Thymus (tissue), 14 donors: ENCODE data around the gene TM7SF2. TPM values are rescaled to one million over a fixed set of nuclear protein-coding genes. Genes with fewer than 3 reads are reported as not detected.

Experiments used
- DNase-seq, 9 donors: peaks; one replicate each; pipeline ENCODE4 v3.0.0-alpha.2; 2013; ENCODE audit warnings: low spot score in 9 of 9, low read depth in 6 of 9, missing footprints in 1 of 9
- H3K27ac ChIP-seq, 2 donors: one replicate each; pipeline ENCODE4 v1.5.1; 2013; ENCODE audit warnings: control low read depth in 1 of 2, low read depth in 1 of 2, low read length in 1 of 2, mild to moderate bottlenecking in 1 of 2, moderate library complexity in 1 of 2
- H3K27me3 ChIP-seq, 2 donors: one replicate each; pipeline ENCODE4 v1.5.1; 2013; ENCODE audit warnings: low read length in 1 of 2; ENCODE audit not compliant: control insufficient read depth in 2 of 2, insufficient read depth in 1 of 2
- H3K36me3 ChIP-seq, 2 donors: one replicate each; pipeline ENCODE4 v1.5.1; 2013; ENCODE audit warnings: low read length in 1 of 2, mild to moderate bottlenecking in 1 of 2, moderate library complexity in 1 of 2; ENCODE audit not compliant: control insufficient read depth in 2 of 2, insufficient read depth in 2 of 2
- H3K4me1 ChIP-seq, 2 donors: one replicate each; pipeline ENCODE4 v1.5.1; 2013; ENCODE audit warnings: low read length in 2 of 2; ENCODE audit not compliant: control insufficient read depth in 2 of 2, insufficient read depth in 2 of 2
- H3K4me3 ChIP-seq, 2 donors: one replicate each; pipeline ENCODE4 v1.5.1; 2013; ENCODE audit warnings: low read length in 2 of 2, control low read depth in 1 of 2, mild to moderate bottlenecking in 1 of 2
- H3K9me3 ChIP-seq, 2 donors: one replicate each; pipeline ENCODE4 v1.5.1; 2013; ENCODE audit warnings: low read length in 1 of 2, mild to moderate bottlenecking in 1 of 2; ENCODE audit not compliant: control insufficient read depth in 2 of 2, insufficient read depth in 1 of 2
- WGBS: extraction: QIAGEN DNeasy Blood & Tissue Kit; methylation state at CpG from one replicate; pipeline ENCODE4 v1.1.7; 2013; 5-methylcytosine and 5-hydroxymethylcytosine counted together
- long read RNA-seq, 10 donors: transcript quantifications; one replicate each; lab custom pipeline, GENCODE V29; 2026
- polyA plus RNA-seq: library from polyadenylated mRNA; stranded (reverse); fragments of 200-250 nt; gene quantifications from one replicate; pipeline ENCODE4 v1.2.3, GENCODE V29; 2013
- total RNA-seq: library from RNA; stranded (reverse); fragments of 120-200 nt; gene quantifications from one replicate; pipeline ENCODE4 v1.2.4, GENCODE V29; 2013
- donor health status: healthy.

TM7SF2 gene
- total RNA-seq = 16.1 TPM
- polyA plus RNA-seq = 35.8 TPM
- long read RNA-seq, donor 1, partial matches to known transcripts = 0 of 1 reads
- long read RNA-seq, donor 1, other reads (novel, unspliced or antisense) = 0 of 1 reads
- long read RNA-seq, donor 2 = 0 reads
- long read RNA-seq, donor 3, transcript TM7SF2-201 (10 exons, 1,722 nt) = major isoform, 6 of 9 reads
- long read RNA-seq, donor 3, partial matches to known transcripts = 0 of 9 reads
- long read RNA-seq, donor 3, other reads (novel, unspliced or antisense) = 0 of 9 reads
- long read RNA-seq, donor 4, partial matches to known transcripts = 0 of 3 reads
- long read RNA-seq, donor 4, other reads (novel, unspliced or antisense) = 0 of 3 reads
- long read RNA-seq, donor 5, transcript TM7SF2-201 (10 exons, 1,722 nt) = major isoform, 9 of 14 reads
- long read RNA-seq, donor 5, partial matches to known transcripts = 0 of 14 reads
- long read RNA-seq, donor 5, other reads (novel, unspliced or antisense) = 0 of 14 reads
- long read RNA-seq, donor 6, partial matches to known transcripts = 0 of 4 reads
- long read RNA-seq, donor 6, other reads (novel, unspliced or antisense) = 0 of 4 reads
- long read RNA-seq, donor 7, partial matches to known transcripts = 0 of 4 reads
- long read RNA-seq, donor 7, other reads (novel, unspliced or antisense) = 0 of 4 reads
- long read RNA-seq, donor 8, transcript TM7SF2-201 (10 exons, 1,722 nt) = major isoform, 6 of 7 reads
- long read RNA-seq, donor 8, partial matches to known transcripts = 0 of 7 reads
- long read RNA-seq, donor 8, other reads (novel, unspliced or antisense) = 0 of 7 reads
- long read RNA-seq, donor 9, partial matches to known transcripts = 0 of 1 reads
- long read RNA-seq, donor 9, other reads (novel, unspliced or antisense) = 0 of 1 reads
- long read RNA-seq, donor 10, partial matches to known transcripts = 0 of 5 reads
- long read RNA-seq, donor 10, other reads (novel, unspliced or antisense) = 0 of 5 reads

DNA sequence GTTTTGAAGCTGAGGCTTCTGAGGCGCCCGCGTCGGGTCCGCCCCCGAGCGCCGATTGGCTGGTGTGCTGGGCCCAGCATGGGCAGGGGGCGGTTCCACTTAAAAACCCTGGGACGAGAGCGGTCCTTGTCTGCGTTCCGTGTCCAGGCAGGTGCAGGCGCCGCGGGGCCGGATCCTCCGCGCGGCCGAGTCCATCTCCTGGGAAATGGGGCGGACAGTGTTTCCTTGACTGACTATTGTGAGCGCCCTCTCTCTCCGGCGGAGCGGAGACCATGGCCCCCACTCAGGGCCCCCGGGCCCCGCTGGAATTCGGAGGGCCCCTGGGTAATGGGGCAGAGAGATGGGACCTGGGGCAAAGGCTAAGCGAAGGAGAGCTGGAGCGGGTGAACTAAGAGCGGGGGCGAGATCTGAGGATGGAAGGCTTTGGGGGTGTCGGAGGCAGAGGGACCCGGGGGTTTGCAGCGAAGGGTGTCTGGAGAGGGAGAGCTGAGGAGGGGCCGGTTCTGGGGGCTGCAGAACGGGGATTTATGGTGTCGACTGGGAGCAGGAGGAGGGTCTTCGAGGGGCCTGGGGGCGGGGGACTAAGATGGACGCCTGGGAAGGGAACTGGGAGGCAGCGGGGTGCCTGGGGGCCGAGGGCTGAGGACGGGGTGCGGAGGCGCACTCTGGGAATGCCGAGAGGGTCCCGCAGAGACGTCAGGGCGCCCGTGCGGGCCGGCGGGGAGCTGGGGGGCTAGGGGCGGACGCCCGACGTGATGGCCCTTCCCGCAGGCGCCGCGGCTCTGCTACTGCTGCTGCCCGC lies at the start of gene TM7SF2:
Gene TM7SF2 (plus strand): TSS at position 129 of the 802 bp plus-strand sequence. CDS start 144 bp downstream, at position 273.
- Histone ChIP-seq H3K27me3 (peaks cover 0 to 3% of the 10 kb centered on the region in 2 donors), H3K27ac (peak within 1 kb of the TSS; percentile 86 to 93), H3K4me1 (peaks cover 21 to 57% of the 10 kb centered on the region in 2 donors), H3K36me3 (peaks cover 35 to 49% of the 10 kb centered on the region in 2 donors), H3K4me3 (peak within 1 kb of the TSS; percentile 67 to 78), H3K9me3 (peaks cover 0 to 10% of the 10 kb centered on the region in 2 donors)
- peak; percentile 69 to 97 (median 92) for DNase-seq
- WGBS = under 1% methylated on average over 64 of the region's 64 CpGs

- Histone ChIP-seq H3K9me3 (no peaks in the 10 kb centered on the region), H3K4me1 (peaks cover 0 to 14% of the 10 kb centered on the region in 2 donors), H3K27me3 (no peaks in the 10 kb centered on the region), H3K27ac (no peak overlapping the region), H3K36me3 (no peaks in the 10 kb centered on the region), H3K4me3 (no peak overlapping the region)
- no peak for DNase-seq
- 97% methylated on average over 3 of the region's 3 CpGs for WGBS
These were observed 48.1 kb upstream of the TM7SF2 start for GRCh38 chr11:65063532-65063931.

GRCh38 chr11:65064847-65065240 lies 46.8 kb upstream of the TM7SF2 start:
- 96% methylated on average over 4 of the region's 4 CpGs for WGBS
- no peak overlapping the region for H3K27ac ChIP-seq
- H3K27me3 ChIP-seq = no peaks in the 10 kb centered on the region
- H3K36me3 ChIP-seq = no peaks in the 10 kb centered on the region
- H3K4me3 ChIP-seq = no peak overlapping the region
- peaks cover 0 to 14% of the 10 kb centered on the region in 2 donors for H3K4me1 ChIP-seq
- DNase-seq = no peak
- no peaks in the 10 kb centered on the region for H3K9me3 ChIP-seq

DNA sequence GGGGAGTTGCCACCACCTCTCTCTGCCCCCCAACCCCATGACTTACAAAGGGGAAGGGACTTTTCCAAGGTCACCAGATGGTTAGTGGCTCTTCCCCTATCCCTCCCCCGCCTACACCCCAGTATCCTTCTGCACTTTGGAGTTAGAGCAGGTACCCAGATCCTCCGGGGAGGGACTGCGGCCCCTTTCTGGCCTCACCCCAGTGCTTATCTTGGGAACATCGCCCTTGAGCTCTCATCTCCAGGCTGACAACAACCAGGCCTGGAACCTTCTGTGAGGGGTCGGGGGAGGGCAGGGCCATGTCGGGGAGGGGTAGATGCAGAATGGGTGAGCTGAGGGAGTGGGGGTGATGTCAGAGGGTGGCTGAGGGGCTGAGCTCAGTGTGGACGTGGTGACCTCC lies 45.8 kb upstream of the TM7SF2 start:
- WGBS = 98% methylated on average over 7 of the region's 7 CpGs

GRCh38 chr11:65066315-65066714 lies 45.4 kb upstream of the TM7SF2 start:
- no peaks in the 10 kb centered on the region for H3K36me3 ChIP-seq
- no peak overlapping the region for H3K27ac ChIP-seq
- WGBS = 95% methylated on average over 11 of the region's 11 CpGs
- no peak overlapping the region for H3K4me3 ChIP-seq
- no peaks in the 10 kb centered on the region for H3K9me3 ChIP-seq
- H3K4me1 ChIP-seq = peaks cover 0 to 2% of the 10 kb centered on the region in 2 donors
- no peak for DNase-seq
- no peaks in the 10 kb centered on the region for H3K27me3 ChIP-seq

More for the DNA sequence above, 45.8 kb upstream of the TM7SF2 start:
- peaks cover 0 to 5% of the 10 kb centered on the region in 2 donors for H3K4me1 ChIP-seq
- no peak overlapping the region for H3K4me3 ChIP-seq
- H3K27ac ChIP-seq = no peak overlapping the region
- DNase-seq = no peak
- H3K27me3 ChIP-seq = no peaks in the 10 kb centered on the region
- H3K9me3 ChIP-seq = no peaks in the 10 kb centered on the region
- no peaks in the 10 kb centered on the region for H3K36me3 ChIP-seq

- Histone ChIP-seq H3K27ac (no peak overlapping the region), H3K27me3 (no peaks in the 10 kb centered on the region), H3K9me3 (no peaks in the 10 kb centered on the region), H3K36me3 (no peaks in the 10 kb centered on the region), H3K4me1 (peaks cover 0 to 2% of the 10 kb centered on the region in 2 donors), H3K4me3 (no peak overlapping the region)
- WGBS = 93% methylated on average over 4 of the region's 4 CpGs
- no peak for DNase-seq
These were observed 44.8 kb upstream of the TM7SF2 start for GRCh38 chr11:65066805-65067291.

DNA sequence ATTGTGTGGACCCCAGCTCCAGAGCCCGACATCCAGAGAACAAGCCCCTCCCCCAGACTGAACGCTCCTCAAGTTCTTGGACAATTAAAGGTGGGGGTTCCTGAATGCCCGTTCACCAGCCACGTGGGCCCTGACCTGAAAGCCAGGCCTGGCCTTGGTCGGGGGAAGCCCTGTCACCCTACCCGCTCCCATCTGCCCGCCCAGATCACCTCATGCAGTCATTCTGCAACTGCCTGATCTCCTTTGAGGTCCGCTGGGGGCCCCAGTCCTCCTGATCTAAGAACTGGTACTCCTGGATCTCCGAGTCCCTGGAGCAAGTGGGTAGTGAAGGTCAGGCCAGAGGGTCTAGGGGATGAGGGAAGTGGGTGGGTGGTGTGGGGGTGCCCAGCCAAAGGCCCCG lies 44.2 kb upstream of the TM7SF2 start:
- Histone ChIP-seq H3K4me3 (no peak overlapping the region), H3K27ac (no peak overlapping the region), H3K4me1 (peaks cover 0 to 2% of the 10 kb centered on the region in 2 donors), H3K9me3 (no peaks in the 10 kb centered on the region), H3K27me3 (no peaks in the 10 kb centered on the region), H3K36me3 (no peaks in the 10 kb centered on the region)
- no peak for DNase-seq
- 97% methylated on average over 10 of the region's 10 CpGs for WGBS

DNA sequence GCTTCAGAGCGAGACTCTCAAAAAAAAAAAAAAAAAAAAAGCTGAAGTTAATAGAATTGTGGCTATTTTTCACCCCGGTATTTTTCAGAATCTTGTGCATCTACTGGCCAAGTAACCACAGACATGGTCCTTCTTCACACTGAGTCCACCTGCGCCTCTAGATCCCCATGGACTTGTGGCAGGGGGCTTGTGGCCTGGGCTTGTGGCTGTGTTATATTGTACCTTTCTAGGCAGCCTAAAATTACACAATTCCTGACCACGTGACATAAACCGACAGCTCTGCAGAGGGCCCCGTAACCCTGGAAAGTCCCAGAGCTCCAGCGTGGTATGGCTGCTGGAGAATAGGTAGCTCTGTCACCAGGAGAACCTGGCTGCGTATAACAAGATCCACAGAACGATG lies 42.5 kb upstream of the TM7SF2 start:
- WGBS = 63% methylated on average over 9 of the region's 9 CpGs
- no peaks in the 10 kb centered on the region for H3K9me3 ChIP-seq
- H3K27me3 ChIP-seq = no peaks in the 10 kb centered on the region
- H3K27ac ChIP-seq = no peak overlapping the region
- H3K4me1 ChIP-seq = peaks cover 0 to 2% of the 10 kb centered on the region in 2 donors
- no peak overlapping the region for H3K4me3 ChIP-seq
- no peak for DNase-seq
- H3K36me3 ChIP-seq = no peaks in the 10 kb centered on the region
